NCI-H1436 treated with DMSO at 0.1 percent for 48 hours (cell line): ENCODE data around the gene DPYSL4.

Experiments used
- DNase-seq: peaks from one replicate; lab custom pipeline; 2025; lab: John Stamatoyannopoulos, UW

Gene DPYSL4

GRCh38 chr10:132163826-132164515 lies 22.8 kb upstream of the DPYSL4 start:
- no peak for DNase-seq

GRCh38 chr10:132164761-132165278 lies 21.9 kb upstream of the DPYSL4 start:
- DNase-seq, result no peak

GRCh38 chr10:132165416-132165980 lies 21.2 kb upstream of the DPYSL4 start:
- DNase-seq, result no peak

GRCh38 chr10:132166216-132166950 lies 20.4 kb upstream of the DPYSL4 start:
- DNase-seq, result no peak

- DNase-seq, result no peak
Observed at GRCh38 chr10:132167041-132167674, 19.6 kb upstream of the DPYSL4 start.

- no peak for DNase-seq
Observed at GRCh38 chr10:132167976-132168375, 18.8 kb upstream of the DPYSL4 start.

- DNase-seq, result no peak
Observed at GRCh38 chr10:132168571-132169030, 18.1 kb upstream of the DPYSL4 start.

GRCh38 chr10:132169031-132169765 lies 17.6 kb upstream of the DPYSL4 start:
- DNase-seq, result no peak

GRCh38 chr10:132169766-132170560 lies 16.8 kb upstream of the DPYSL4 start:
- DNase-seq, result no peak

- no peak for DNase-seq
Observed at GRCh38 chr10:132170561-132171361, 16.0 kb upstream of the DPYSL4 start.

- no peak for DNase-seq
Observed at GRCh38 chr10:132172091-132173066, 14.4 kb upstream of the DPYSL4 start.

GRCh38 chr10:132173185-132173584 lies 13.6 kb upstream of the DPYSL4 start:
- no peak for DNase-seq

GRCh38 chr10:132174237-132174636 lies 12.5 kb upstream of the DPYSL4 start:
- DNase-seq, result no peak

- DNase-seq, result no peak
Observed at GRCh38 chr10:132175408-132175807, 11.3 kb upstream of the DPYSL4 start.

GRCh38 chr10:132175907-132176581 lies 10.7 kb upstream of the DPYSL4 start:
- no peak for DNase-seq

GRCh38 chr10:132176623-132177500 lies 9.9 kb upstream of the DPYSL4 start:
- DNase-seq, result no peak

- no peak for DNase-seq
Observed at GRCh38 chr10:132178046-132178445, 8.7 kb upstream of the DPYSL4 start.
